ENCODE data around the gene NISCH.

The NISCH gene

GRCh38 chr3:52455283-52456168, at the start of gene NISCH:
NISCH (plus strand) TSS chr3:52455604; CDS start chr3:52455642, 38 bp downstream.
- no peak for DNase-seq

- DNase-seq: no peak
Measured at GRCh38 chr3:52406231-52406661, 49.2 kb upstream of the NISCH start.

GRCh38 chr3:52406791-52407510, 48.5 kb upstream of the NISCH start:
- no peak for DNase-seq

GRCh38 chr3:52407779-52408178, 47.6 kb upstream of the NISCH start:
- no peak for DNase-seq

GRCh38 chr3:52408466-52408865, 46.9 kb upstream of the NISCH start:
- DNase-seq: no peak

- DNase-seq: no peak
Measured at GRCh38 chr3:52415800-52416199, 39.6 kb upstream of the NISCH start.

- no peak for DNase-seq
Measured at GRCh38 chr3:52420388-52420787, 35.0 kb upstream of the NISCH start.

GRCh38 chr3:52422669-52423068, 32.7 kb upstream of the NISCH start:
- DNase-seq: no peak

- no peak for DNase-seq
Measured at GRCh38 chr3:52423173-52423572, 32.2 kb upstream of the NISCH start.

- peak; percentile 30 for DNase-seq
Measured at GRCh38 chr3:52428151-52429005, 27.0 kb upstream of the NISCH start.

- DNase-seq: no peak
Measured at GRCh38 chr3:52429031-52429430, 26.4 kb upstream of the NISCH start.

- no peak for DNase-seq
Measured at GRCh38 chr3:52429779-52430415, 25.5 kb upstream of the NISCH start.

GRCh38 chr3:52430416-52430810, 25.0 kb upstream of the NISCH start:
- no peak for DNase-seq

- no peak for DNase-seq
Measured at GRCh38 chr3:52431459-52432223, 23.8 kb upstream of the NISCH start.

- no peak for DNase-seq
Measured at GRCh38 chr3:52432225-52432624, 23.2 kb upstream of the NISCH start.

GRCh38 chr3:52432691-52433141, 22.7 kb upstream of the NISCH start:
- DNase-seq: no peak

- DNase-seq: no peak
Measured at GRCh38 chr3:52433328-52433995, 21.9 kb upstream of the NISCH start.

- DNase-seq: no peak
Measured at GRCh38 chr3:52433996-52434479, 21.4 kb upstream of the NISCH start.

GRCh38 chr3:52434491-52435115, 20.8 kb upstream of the NISCH start:
- DNase-seq: no peak

Measured in NCI-H1694 (cell line).